SK-N-MC (cell line): Measurements from ENCODE around the gene KIAA1958.

Source experiments
- EZH2 ChIP-seq: fragments of 200-600 bp; sonication (generic); IDR thresholded peaks from one replicate; pipeline ENCODE4 v1.6.1; 2017; ENCODE audit warnings: antibody characterized with exemption
- FOXP2 ChIP-seq: optimal IDR thresholded peaks from 2 replicates; pipeline ENCODE3; 2011; ENCODE audit warnings: mild to moderate bottlenecking, moderate library complexity; ENCODE audit not compliant: insufficient read depth; ENCODE audit errors: extremely low read length, control extremely low read depth
- POLR2AphosphoS5 ChIP-seq: IDR thresholded peaks from 2 replicates; pipeline ENCODE4 v1.6.1; 2012; ENCODE audit warnings: mild to moderate bottlenecking, low read depth, low read length, borderline replicate concordance

DNA sequence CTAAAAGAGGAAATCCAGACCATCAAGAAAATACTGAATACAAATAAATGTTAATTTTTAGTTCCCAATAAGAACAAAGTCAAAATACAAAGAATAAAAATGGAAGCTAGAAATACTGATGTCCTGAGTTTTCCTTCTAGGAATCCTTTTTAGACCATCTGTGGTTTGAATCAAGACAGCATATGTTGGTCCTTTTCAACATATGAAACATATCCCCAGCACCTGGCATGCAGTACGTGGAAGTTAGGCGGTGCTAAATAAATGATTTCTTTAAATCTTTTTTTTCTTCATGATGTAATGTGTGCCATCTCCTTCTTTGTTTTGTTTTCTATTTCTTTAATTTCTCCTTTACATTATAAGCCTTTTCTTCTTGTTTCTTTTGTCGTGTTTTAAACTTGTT is 34.0 kb downstream of the KIAA1958 start:
- TF ChIP-seq EZH2: no peak
- no peak for TF ChIP-seq POLR2AphosphoS5
- no peak for TF ChIP-seq FOXP2
